G401 (cell line): ENCODE measurements around the gene ETV6. TPM values are rescaled to one million over a fixed set of nuclear protein-coding genes. Genes with fewer than 3 reads are reported as not detected.
"Not testable (repeated sequence)": the region's sequence is repeated elsewhere in the genome, so short reads cannot be mapped to it uniquely, and the experiment has no call there.

Source experiments
- DNase-seq: peaks from one replicate; pipeline ENCODE4 v3.0.0-alpha.2; 2015; ENCODE audit warnings: low spot score
- in situ Hi-C: cut with HindIII; loops from 2 replicates; pipeline ENCODE4 v1.10.0; 2016; ENCODE audit warnings: low sequenced_read_pairs, mixed read lengths
- total RNA-seq: library from RNA; depleted of rRNA; stranded (reverse); fragments of >200 nt; shearing (Covaris generic); gene quantifications from 2 replicates; pipeline ENCODE4 v1.2.3, GENCODE V29; 2014

The ETV6 gene
- total RNA-seq, 1 experiment from 2014 or later = 1.3 TPM

DNA sequence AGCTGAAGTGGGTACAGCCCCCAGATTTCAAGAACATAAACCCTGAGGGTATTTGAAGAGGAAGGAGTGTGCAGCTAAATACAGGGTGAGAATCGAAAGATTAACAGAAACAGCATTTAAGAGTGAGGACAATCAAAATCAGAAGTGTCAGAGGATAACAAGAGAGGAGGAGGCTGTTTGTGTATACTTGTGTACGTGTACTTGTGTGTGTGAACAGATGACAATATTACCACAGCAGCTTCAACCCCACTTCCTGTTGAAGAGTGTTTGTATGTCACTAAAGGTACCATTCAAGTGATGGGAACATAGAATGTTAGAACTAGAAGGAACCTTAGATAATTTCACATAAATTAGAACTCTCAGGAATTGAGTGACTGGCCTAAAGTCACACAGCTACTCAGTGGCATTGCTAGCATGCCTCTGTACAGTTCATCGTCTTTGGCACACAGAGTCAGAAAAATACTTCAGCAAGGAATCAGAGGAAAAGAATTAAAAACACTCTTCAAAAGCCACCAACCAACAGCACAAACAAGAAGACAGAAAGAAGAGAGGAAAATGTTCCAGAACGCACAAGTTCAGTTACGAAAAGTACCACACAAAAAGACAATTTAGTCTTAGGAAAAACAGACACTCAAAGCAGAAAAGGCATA lies 256.9 kb downstream of the ETV6 start:
- in situ Hi-C loops = no loop called here
- no peak for DNase-seq

DNA sequence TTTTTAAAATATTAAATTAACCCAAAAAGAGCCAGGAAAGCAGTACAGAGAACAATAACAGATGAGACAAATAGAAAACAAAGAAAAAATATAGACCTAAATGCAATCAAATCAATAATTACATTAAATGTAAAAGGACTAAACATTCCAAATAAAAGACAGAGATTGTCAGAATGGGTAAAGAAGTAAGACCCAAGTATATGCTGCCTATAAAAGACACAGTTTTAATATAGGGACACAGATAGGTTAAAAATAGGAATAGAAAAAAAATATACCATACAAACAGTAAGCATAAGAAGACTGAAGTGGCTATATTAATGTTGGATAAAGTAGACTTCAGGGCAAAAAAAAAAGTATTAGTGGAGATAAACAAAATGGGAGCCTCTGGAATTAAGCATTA lies 258.2 kb downstream of the ETV6 start:
- in situ Hi-C loops = no loop called here
- no peak for DNase-seq

DNA sequence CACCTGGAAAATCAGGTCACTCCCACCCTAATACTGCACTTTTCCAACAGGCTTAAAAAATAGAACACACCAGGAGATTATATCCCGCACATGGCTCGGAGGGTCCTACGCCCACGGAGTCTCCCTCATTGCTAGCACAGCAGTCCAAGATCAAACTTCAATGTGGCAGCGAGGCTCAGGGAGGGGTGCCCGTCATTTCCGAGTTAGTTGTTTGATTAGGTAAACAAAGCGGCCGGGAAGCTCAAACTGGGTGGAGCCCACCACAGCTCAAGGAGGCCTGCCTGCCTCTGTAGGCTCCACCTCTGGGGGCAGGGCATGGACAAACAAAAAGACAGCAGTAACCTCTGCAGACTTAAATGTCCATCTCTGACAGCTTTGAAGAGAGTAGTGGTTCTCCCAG lies 259.9 kb downstream of the ETV6 start:
- in situ Hi-C loops, DNase-seq: not testable (repeated sequence)

DNA sequence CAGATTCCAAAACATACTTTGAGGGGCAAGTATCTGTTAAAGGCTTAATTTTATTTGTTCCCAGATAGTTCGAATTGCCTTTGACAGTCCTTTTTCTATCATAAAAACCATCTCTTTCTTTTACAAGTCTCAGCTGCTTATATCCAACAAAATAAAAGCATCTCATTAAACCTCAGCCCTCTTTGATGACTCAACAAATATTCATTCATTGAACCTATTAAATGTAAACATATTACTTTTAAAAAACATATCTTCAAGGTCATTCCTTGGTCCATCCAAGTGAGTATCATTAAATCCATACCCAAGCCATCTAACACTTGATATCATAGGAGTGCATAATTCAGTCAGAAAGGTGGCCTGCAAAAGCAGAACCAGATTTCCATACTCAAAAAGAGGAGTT lies 266.6 kb downstream of the ETV6 start:
- DNase-seq = no peak
- in situ Hi-C loops = no loop called here

DNA sequence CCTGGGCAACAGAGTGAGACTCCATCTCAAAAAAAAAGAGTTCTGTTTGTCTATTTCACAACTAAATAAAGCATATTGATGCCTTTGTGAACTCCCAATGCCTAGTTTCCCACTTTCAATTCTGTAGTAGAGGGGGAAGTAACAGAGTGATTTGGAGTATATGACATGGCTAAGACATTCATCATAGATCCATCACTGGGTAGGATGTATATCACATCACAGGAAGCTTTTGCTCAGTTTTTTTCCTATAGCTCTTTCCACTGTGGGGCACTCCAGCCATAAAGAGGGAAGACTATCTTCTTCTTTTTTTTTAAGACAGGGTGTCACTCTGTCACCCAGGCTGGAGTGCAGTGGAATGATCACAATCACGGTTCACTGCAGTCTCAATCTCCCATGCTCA lies 267.3 kb downstream of the ETV6 start:
- DNase-seq = no peak
- in situ Hi-C loops = no loop called here

DNA sequence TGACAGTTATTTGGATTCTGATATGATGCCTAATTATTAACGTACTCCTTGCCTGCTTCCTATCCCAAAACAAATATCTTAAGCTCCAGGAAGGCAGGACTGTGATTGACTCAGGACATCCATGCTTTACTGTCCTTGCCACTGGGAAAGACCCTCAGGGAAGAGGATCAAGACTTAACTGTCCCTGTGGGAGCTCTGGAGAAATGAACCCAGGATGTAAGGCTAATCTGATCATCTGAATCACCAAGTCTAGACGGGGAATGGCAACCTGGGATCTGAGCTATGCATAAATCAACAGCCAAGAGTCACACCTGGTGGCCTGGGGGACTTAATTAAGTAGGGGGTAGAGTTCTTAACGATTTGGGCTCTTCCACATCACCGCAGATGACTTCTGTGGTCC lies 268.0 kb downstream of the ETV6 start:
- in situ Hi-C loops = no loop called here
- DNase-seq = no peak

DNA sequence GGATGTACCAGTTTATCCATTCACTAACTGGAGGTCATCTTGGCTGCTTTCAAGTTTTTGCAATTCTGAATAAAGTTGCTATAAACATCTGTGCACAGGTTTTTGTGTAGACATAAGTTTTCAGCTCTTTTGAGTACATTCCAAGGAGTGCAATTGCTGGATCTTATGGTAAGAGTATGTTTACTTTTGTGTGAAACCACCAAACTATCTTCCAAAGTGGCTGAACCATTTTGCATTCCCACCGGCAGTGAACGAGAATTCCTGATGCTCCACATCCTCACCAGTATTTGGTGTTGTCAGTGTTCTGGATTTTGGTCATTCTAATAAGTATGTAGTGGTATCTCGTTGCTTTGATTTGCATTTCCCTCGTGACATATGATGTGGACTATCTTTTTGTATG lies 270.8 kb downstream of the ETV6 start:
- no peak for DNase-seq
- in situ Hi-C loops = no loop called here

DNA sequence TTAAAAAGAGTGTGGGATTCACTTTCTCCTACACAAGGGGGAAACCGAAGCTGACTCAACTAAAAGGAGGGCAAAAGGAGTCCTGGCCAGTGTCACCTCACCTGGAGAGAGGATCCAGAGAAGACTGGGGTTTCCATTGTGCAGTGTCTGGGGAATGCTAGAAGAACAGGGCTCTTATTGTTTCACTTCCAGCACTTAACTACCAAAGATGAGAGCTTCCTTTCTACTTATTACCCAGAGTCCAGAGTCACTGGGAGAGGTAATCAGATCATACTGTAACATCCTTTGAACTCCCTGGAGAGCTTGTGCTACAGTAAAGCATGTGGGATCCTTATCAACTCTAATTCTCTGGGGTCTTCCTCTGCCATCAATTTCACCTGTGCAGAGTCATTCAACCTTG lies 272.9 kb downstream of the ETV6 start:
- no peak for DNase-seq
- in situ Hi-C loops = no loop called here

DNA sequence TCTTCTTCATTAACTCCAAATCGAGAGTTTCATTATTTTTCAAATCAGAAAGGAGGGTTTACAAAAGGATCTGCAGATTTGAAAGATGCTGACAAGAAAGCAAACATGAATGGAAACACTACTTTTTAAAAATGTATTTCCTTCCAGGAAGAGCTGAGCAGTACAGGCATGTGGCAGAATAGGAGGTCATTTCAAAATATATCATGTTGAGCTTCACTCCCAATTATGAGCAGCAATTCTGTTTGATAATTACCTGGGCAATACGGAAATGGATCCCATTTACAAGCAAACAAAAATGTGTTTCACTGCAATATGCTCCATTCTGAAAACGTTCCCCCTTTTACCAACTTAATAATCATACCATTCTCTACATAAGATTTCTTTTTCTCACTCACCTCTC lies 273.6 kb downstream of the ETV6 start:
- in situ Hi-C loops = no loop called here
- DNase-seq = no peak

DNA sequence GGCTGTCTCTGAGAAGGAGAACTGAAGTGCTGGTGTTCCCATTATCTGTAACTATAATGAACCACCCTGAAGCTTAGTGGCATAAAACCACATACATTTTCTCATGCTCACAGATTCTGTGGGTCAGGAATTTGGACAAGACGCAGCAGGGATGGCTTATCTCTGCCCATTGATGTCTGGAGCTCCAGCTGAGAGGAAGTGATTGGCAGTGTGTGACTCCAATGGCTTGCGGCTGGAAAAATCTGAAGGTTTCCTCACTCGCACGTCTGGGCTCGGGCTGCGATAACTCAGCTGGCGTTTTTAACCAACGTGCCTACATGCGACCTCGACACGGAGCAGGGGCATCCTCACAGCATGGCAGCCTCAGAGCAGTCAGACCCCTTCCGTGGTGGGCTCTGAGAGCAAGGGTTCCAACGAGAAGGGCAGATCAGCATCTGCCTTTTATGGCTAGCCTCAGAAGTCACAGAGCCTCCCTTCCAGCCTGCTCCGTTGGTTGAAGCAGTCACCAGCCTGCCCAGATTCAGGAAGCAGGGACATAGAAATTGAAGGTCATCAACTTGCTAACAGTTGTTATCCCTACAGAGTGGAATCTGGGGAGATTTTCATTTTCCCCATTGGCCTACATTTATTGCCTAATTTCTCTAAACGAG lies 277.9 kb downstream of the ETV6 start:
- DNase-seq = no peak
- in situ Hi-C loops = no loop called here

DNA sequence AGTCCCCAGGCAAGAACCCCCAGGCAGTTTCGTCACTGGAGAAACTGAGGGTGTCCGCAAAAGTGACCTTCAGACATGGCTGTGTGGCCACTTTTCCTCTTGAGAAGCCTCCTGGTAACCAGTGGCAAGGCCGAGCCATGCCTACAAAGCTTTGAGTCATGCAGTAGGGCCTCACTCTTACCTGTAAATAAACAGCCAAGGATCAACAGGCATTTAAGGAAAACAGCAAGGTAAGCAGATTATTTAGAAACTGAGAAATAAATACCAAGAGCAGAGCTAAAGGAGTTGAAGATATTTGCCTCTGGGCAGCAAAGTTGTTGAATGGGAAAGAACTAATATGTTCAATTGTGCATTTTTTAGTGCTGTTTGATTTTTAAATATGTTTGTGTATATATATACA lies 280.2 kb downstream of the ETV6 start:
- DNase-seq = no peak
- in situ Hi-C loops = no loop called here

DNA sequence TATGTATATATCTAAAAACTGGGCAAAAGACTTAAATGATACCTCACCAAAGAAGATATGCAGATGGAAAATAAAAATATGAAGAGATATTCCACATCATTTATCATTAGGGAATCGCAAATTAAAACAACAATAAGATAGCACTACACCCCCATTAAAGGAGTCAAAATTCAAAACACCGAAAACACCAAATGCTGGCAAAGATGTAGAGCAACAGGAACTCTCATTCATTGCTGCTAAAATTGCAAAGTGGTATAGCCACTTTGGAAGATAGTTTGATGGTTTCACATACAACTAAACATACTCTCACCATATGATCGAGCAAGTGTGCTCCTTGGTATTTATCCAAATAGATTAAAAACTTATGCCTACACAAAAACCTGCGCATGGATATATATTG lies 289.7 kb downstream of the ETV6 start:
- DNase-seq = no peak
- in situ Hi-C loops = no loop called here

DNA sequence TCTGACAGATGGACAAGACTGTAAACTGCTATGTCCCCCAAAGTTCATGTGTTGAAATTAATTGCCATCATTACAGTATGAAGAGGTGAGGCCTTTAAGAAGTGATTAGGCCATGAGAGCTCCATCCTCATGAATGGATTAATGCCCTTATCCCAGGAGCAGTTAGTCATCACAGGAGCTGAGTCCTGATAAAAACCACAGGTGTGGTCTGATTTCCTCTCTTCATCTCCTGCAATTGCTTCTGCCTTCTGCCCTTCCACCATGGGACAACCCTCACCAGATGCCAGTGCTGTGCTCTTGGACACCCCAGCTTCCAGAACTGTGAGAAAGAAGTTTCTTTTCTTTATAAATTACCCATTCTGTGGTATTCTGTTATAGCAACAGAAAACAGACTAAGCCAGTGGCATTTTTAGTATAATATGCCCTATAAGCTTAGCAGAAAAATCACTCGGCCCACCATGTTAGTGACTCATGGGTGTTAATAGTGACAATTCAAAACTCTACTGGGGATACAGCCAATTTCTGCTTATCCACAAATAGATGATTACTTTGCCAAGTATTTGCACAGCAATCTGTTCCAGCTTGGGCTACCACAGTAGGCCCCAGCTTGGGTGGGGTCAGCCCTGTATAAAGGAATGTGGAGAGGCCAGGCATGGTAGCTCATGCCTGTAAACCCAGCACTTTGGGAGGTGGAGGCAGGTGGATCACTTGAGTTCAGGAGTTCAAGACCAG lies 292.3 kb downstream of the ETV6 start:
- no peak for DNase-seq
- in situ Hi-C loops = no loop called here

DNA sequence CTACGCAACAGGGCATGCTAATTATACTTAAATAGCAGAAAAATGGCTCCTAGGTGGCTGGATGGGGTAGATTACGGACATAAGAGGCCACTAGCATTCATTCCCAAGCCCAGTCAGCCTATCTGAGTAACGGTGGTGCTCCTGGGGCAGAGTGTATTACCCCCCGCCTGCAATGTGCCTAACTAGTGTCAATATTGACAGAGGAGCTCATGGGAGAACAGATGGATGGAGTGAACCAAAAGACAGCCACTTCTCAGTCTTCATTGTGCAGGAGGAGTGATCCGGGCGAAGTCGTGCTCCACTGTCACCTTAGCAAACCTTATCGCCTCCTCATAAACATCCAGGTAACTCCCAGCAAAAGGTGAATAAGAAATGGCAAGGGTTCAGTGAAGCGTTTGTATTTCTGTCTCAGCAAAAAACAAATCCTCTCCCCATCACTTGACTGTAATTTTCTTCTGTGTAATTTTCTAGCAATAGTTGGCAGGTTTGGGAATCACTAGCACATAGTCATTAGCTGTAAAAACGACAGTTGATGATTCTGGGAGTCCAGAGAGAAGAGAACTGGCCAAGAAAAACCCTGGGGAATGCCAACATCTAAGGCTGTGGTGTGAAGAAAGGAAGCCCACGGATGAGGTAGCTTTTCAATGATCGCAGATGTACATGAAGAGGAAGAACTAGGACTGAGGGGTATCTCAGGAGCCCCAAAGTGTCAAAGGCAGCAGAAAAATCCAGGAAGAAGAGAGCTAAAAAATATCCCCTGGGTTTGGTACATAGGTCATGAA lies 294.6 kb downstream of the ETV6 start:
- DNase-seq = no peak
- in situ Hi-C loops = no loop called here
